ENCODE data around the gene CACNB2. TPM values are rescaled to one million over a fixed set of nuclear protein-coding genes. Genes with fewer than 3 reads are reported as not detected.

Gene CACNB2
- total RNA-seq, 2 donors from 2014 or later: 12.5 to 12.7 TPM

- peak overlapping the region in 1 of 4 donors; percentile 46 for H3K27ac ChIP-seq
- peaks cover 13% of the 10 kb centered on the region for H3K4me1 ChIP-seq
- TF ChIP-seq POLR2A (IDR thresholded peaks at IDR 0.05) (no peak), CTCF (IDR thresholded peaks at IDR 0.05) (no peak)
- H3K36me3 ChIP-seq (replicated peaks in 1 of 2; ENCODE audit: insufficient read depth in 1 of 2, low read depth in 2 of 2): no peaks in the 10 kb centered on the region
- ATAC-seq (no peak), DNase-seq (no peak)
- no peaks in the 10 kb centered on the region for H3K9me3 ChIP-seq
- intact Hi-C loops (cut with DNase I): no loop called here
- no peaks in the 10 kb centered on the region for H3K27me3 ChIP-seq
- 82% methylated on average over 12 of the region's 12 CpGs for WGBS, 2 donors
- H3K4me3 ChIP-seq: no peak overlapping the region
Observed at GRCh38 chr10:18401416-18402195, 261.4 kb downstream of the CACNB2 start.

DNA sequence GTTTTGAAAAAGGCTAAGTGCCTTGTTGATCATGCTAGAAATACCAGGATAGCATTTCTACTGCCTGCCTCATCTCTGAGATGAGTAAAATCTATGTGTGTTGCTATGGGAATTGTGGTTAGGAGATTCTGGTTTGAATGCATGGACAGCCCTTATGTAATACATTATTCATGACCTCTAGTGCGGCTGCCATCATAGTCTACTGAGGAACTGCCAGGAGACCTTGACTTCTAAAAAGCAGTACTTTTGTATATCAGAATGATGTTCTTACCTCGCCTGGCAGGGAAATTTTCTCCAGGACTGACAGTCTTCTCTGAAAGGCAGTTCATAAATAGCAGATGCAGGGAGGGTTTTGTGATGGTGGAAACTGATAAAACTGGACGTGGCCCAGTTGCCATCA is 262.6 kb downstream of the CACNB2 start:
- TF ChIP-seq POLR2A (IDR thresholded peaks at IDR 0.05): no peak
- no peak for TF ChIP-seq CTCF (IDR thresholded peaks at IDR 0.05)
- no peak for ATAC-seq
- intact Hi-C loops (cut with DNase I): no loop called here

GRCh38 chr10:18404530-18404929 is 264.3 kb downstream of the CACNB2 start:
- intact Hi-C loops (cut with DNase I): no loop called here
- WGBS, 2 donors: 82 to 89% methylated on average over 5 of the region's 5 CpGs
- H3K27ac ChIP-seq: no peak overlapping the region
- TF ChIP-seq POLR2A (IDR thresholded peaks at IDR 0.05) (no peak), CTCF (IDR thresholded peaks at IDR 0.05) (no peak)
- no peak overlapping the region for H3K4me3 ChIP-seq
- DNase-seq: no peak
- H3K27me3 ChIP-seq: no peaks in the 10 kb centered on the region
- H3K4me1 ChIP-seq: peaks cover 13% of the 10 kb centered on the region
- no peak for ATAC-seq
- no peaks in the 10 kb centered on the region for H3K9me3 ChIP-seq
- H3K36me3 ChIP-seq (replicated peaks in 1 of 2; ENCODE audit: insufficient read depth in 1 of 2, low read depth in 2 of 2): no peaks in the 10 kb centered on the region

More for the DNA sequence above, 262.6 kb downstream of the CACNB2 start:
- H3K4me3 ChIP-seq: no peak overlapping the region
- WGBS, 2 donors: 91% methylated on average over 3 of the region's 3 CpGs
- no peaks in the 10 kb centered on the region for H3K36me3 ChIP-seq (replicated peaks in 1 of 2; ENCODE audit: insufficient read depth in 1 of 2, low read depth in 2 of 2)
- H3K4me1 ChIP-seq: peaks cover 13% of the 10 kb centered on the region
- H3K27ac ChIP-seq: no peak overlapping the region
- no peak for DNase-seq
- no peaks in the 10 kb centered on the region for H3K27me3 ChIP-seq
- no peaks in the 10 kb centered on the region for H3K9me3 ChIP-seq

GRCh38 chr10:18406136-18406535 is 265.9 kb downstream of the CACNB2 start:
- intact Hi-C loops (cut with DNase I): no loop called here
- H3K9me3 ChIP-seq: no peaks in the 10 kb centered on the region
- no peaks in the 10 kb centered on the region for H3K36me3 ChIP-seq (replicated peaks in 1 of 2; ENCODE audit: insufficient read depth in 1 of 2, low read depth in 2 of 2)
- 86 to 95% methylated on average over 4 of the region's 4 CpGs for WGBS, 2 donors
- ATAC-seq (no peak), DNase-seq (no peak)
- TF ChIP-seq CTCF (IDR thresholded peaks at IDR 0.05): no peak
- TF ChIP-seq POLR2A (IDR thresholded peaks at IDR 0.05): no peak
- H3K4me3 ChIP-seq: no peak overlapping the region
- H3K4me1 ChIP-seq: peaks cover 9% of the 10 kb centered on the region
- H3K27me3 ChIP-seq: no peaks in the 10 kb centered on the region
- no peak overlapping the region for H3K27ac ChIP-seq
